Chondrocyte (in vitro differentiated cells): ENCODE data around the gene CPEB4. TPM values are rescaled to one million over a fixed set of nuclear protein-coding genes. Genes with fewer than 3 reads are reported as not detected.

Experiments
- DNase-seq: peaks from one replicate; pipeline ENCODE4 v3.0.0; 2021; ENCODE audit warnings: mixed read lengths, low spot score
- H3K27ac Mint-ChIP-seq: one replicate; pipeline ENCODE4 v1.8.0; 2021; ENCODE audit warnings: mild to moderate bottlenecking, moderate library complexity, mixed read lengths; ENCODE audit not compliant: unreplicated experiment
- H3K27me3 Mint-ChIP-seq: 2 replicates; pipeline ENCODE4 v1.8.0; 2021; ENCODE audit warnings: low read depth, mixed read lengths
- H3K36me3 Mint-ChIP-seq: 2 replicates; pipeline ENCODE4 v1.8.0; 2021; ENCODE audit warnings: low read depth, mixed read lengths
- H3K4me1 Mint-ChIP-seq: 2 replicates; pipeline ENCODE4 v1.8.0; 2021; ENCODE audit warnings: low read depth, mild to moderate bottlenecking, mixed read lengths
- H3K4me3 Mint-ChIP-seq: one replicate; pipeline ENCODE4 v1.8.0; 2021; ENCODE audit warnings: mild to moderate bottlenecking, moderate library complexity, mixed read lengths; ENCODE audit not compliant: unreplicated experiment
- H3K9me3 Mint-ChIP-seq: 2 replicates; pipeline ENCODE4 v1.8.0; 2021; ENCODE audit warnings: low read depth, mixed read lengths
- CTCF ChIP-seq: fragments of 200-600 bp; sonication (generic); IDR thresholded peaks from 2 replicates; pipeline ENCODE4 v1.5.0; 2021; ENCODE audit warnings: antibody characterized with exemption, mild to moderate bottlenecking, moderate library complexity
- total RNA-seq: library from RNA; stranded (reverse); gene quantifications from 3 replicates; pipeline ENCODE4 v1.2.1, GENCODE V29; 2021

CPEB4 gene
- total RNA-seq, 1 donor from 2014 or later = 27.1 TPM

- H3K27ac Mint-ChIP-seq = no peak overlapping the region
Measured at GRCh38 chr5:173935396-173935795, 47.2 kb downstream of the CPEB4 start.

DNA sequence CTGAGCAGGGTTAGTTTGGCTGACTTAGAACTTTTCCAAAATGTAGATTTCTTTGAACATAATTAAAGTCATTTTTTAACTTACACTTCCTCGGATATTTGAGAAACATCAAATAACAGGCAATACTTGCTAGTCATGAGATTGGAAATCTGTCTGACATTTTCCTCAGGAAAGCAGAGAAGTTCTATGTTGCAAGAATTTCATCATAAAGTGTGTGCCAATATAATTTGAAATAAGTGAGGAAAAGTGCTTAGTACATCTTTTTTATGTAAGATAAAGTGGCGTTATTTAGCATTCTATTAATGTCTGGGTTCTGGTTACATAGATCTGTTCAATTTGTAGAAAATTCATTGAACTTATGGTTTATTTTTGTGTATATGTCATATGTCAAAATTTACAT, 52.1 kb downstream of the CPEB4 start:
- H3K27ac Mint-ChIP-seq = no peak overlapping the region
- H3K9me3 Mint-ChIP-seq = no peaks in the 10 kb centered on the region
- H3K36me3 Mint-ChIP-seq = peaks cover 3% of the 10 kb centered on the region
- H3K27me3 Mint-ChIP-seq = no peaks in the 10 kb centered on the region
- H3K4me3 Mint-ChIP-seq = no peak overlapping the region
- no peak for DNase-seq
- no peak for TF ChIP-seq CTCF
- peaks cover 23% of the 10 kb centered on the region for H3K4me1 Mint-ChIP-seq

More at GRCh38 chr5:173935396-173935795, 47.2 kb downstream of the CPEB4 start:
- no peak for TF ChIP-seq CTCF
- H3K4me3 Mint-ChIP-seq = no peak overlapping the region
- H3K36me3 Mint-ChIP-seq = peaks cover 2% of the 10 kb centered on the region
- H3K9me3 Mint-ChIP-seq = no peaks in the 10 kb centered on the region
- peaks cover 8% of the 10 kb centered on the region for H3K4me1 Mint-ChIP-seq
- no peaks in the 10 kb centered on the region for H3K27me3 Mint-ChIP-seq
- no peak for DNase-seq

DNA sequence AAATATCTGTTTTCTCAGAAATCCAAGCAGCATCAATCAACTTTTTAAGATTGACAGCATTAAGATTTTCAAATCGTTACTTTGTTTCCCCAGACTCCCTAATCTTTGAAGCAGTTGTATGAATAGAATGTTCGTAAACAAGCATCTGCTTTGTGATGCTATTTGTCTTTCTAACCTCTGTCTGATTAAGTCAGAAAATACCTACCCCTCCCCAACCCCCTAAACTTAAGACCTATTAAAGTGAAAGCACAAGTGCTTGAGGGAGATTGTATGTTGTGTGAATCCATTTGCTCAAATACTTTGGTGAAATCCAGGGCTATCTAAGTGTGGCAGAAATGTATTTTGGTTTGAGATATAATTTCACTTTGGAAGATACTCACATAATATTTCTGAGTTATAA, 53.0 kb downstream of the CPEB4 start:
- Mint-ChIP-seq H3K4me1 (peaks cover 23% of the 10 kb centered on the region), H3K27ac (no peak overlapping the region), H3K9me3 (no peaks in the 10 kb centered on the region), H3K27me3 (no peaks in the 10 kb centered on the region), H3K36me3 (peaks cover 9% of the 10 kb centered on the region), H3K4me3 (no peak overlapping the region)
- no peak for DNase-seq
- no peak for TF ChIP-seq CTCF

- Mint-ChIP-seq H3K27me3 (no peaks in the 10 kb centered on the region), H3K9me3 (no peaks in the 10 kb centered on the region), H3K4me1 (peaks cover 23% of the 10 kb centered on the region), H3K27ac (no peak overlapping the region), H3K36me3 (peaks cover 15% of the 10 kb centered on the region), H3K4me3 (no peak overlapping the region)
- no peak for TF ChIP-seq CTCF
- no peak for DNase-seq
Measured at GRCh38 chr5:173941758-173942401, 53.7 kb downstream of the CPEB4 start.

DNA sequence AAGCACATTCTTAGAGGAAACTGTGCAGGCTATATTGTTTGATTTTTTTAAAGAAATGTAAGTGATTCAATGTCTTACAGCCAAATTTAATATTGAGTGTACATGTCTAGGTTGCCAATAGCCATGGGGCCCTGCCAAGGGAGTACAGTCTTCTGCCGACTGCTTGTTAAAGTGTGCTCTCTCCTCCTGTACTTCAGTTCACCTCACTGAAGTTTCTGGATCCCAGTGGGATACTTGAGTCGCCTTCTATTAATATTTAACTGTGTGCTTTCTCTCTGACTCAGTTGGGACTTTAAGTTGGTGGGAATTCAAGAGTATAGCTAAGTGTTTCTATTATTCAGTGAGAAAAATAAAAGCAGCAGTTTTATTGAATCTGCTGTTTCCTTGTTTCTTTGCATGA, 56.4 kb downstream of the CPEB4 start:
- no peak for TF ChIP-seq CTCF
- Mint-ChIP-seq H3K9me3 (no peaks in the 10 kb centered on the region), H3K27ac (peak overlapping the region; percentile 63), H3K4me1 (peaks cover 23% of the 10 kb centered on the region), H3K27me3 (no peaks in the 10 kb centered on the region), H3K4me3 (no peak overlapping the region), H3K36me3 (peaks cover 32% of the 10 kb centered on the region)
- no peak for DNase-seq
